Measurements from ENCODE around the gene OR10V1. TPM values are rescaled to one million over a fixed set of nuclear protein-coding genes. Genes with fewer than 3 reads are reported as not detected.

The OR10V1 gene
- total and polyA plus RNA-seq, 4 donors: not detected

GRCh38 chr11:59666969-59667368 lies 46.7 kb downstream of the OR10V1 start:
- DNase-seq (ENCODE audit: low spot score): no peak
- H3K9ac ChIP-seq (ENCODE audit: low read depth in 1 of 2, low read length in 2 of 2): peak overlapping the region in 1 of 2 donors; percentile 90
- H3K4me3 ChIP-seq (ENCODE audit: low read depth in 1 of 3, low read length in 3 of 3): peak overlapping the region in 1 of 3 donors; percentile 76
- no peaks in the 10 kb centered on the region for H3K9me3 ChIP-seq (ENCODE audit: control insufficient read depth in 4 of 4, low read length in 3 of 4)
- peaks cover 0 to 27% (median 17%) of the 10 kb centered on the region in 4 donors for H3K4me1 ChIP-seq (ENCODE audit: control insufficient read depth in 4 of 4, insufficient read depth in 4 of 4, low read length in 3 of 4)
- 13% methylated on average over 1 of the region's 1 CpG for WGBS
- no peaks in the 10 kb centered on the region for H3K27me3 ChIP-seq (ENCODE audit: control insufficient read depth in 4 of 4, insufficient read depth in 4 of 4, low read length in 3 of 4)
- peak; percentile 26 for TF ChIP-seq ATF3 (IDR thresholded peaks at IDR 0.05)
- TF ChIP-seq SP1 (IDR thresholded peaks at IDR 0.05): no peak
- peak in 1 of 2 donors; percentile 7 for TF ChIP-seq RAD21 (IDR thresholded peaks at IDR 0.05)
- TF ChIP-seq MAX (IDR thresholded peaks at IDR 0.05): peak; percentile 25
- peak overlapping the region; percentile 100 for H3K27ac ChIP-seq (ENCODE audit: low read depth in 1 of 2, low read length in 2 of 2)
- H3K36me3 ChIP-seq (ENCODE audit: control insufficient read depth in 4 of 4, insufficient read depth in 3 of 4, low read depth in 1 of 4, low read length in 3 of 4): peaks cover 8 to 33% (median 31%) of the 10 kb centered on the region in 4 donors

Other genes with a start within 250 kb of the OR10V1 start
- gene OR4D10, start 240.5 kb downstream of the OR10V1 start, total RNA-seq: not detected
- gene OR4D10, start 240.5 kb downstream of the OR10V1 start, polyA plus RNA-seq: not detected
- gene OR4D11, start 210.3 kb downstream of the OR10V1 start, total RNA-seq: not detected
- gene OR4D11, start 210.3 kb downstream of the OR10V1 start, polyA plus RNA-seq: not detected
- gene OR4D9, start 202.3 kb downstream of the OR10V1 start, total RNA-seq: not detected
- gene OR4D9, start 202.3 kb downstream of the OR10V1 start, polyA plus RNA-seq: not detected
- 10 to 100 TPM; 25.3 to 92.5 TPM for gene OSBP, start 98.1 kb downstream of the OR10V1 start, total RNA-seq
- 10 to 100 TPM; 16.5 to 47.8 TPM for gene OSBP, start 98.1 kb downstream of the OR10V1 start, polyA plus RNA-seq
- 10 to 100 TPM in 1 of 2 donors, 1 to 10 TPM in 1; 4.9 to 14.4 TPM for gene PATL1, start 44.8 kb downstream of the OR10V1 start, total RNA-seq
- gene PATL1, start 44.8 kb downstream of the OR10V1 start, polyA plus RNA-seq: 10 to 100 TPM; 10.4 to 14.7 TPM
- 1 to 10 TPM; 7.0 to 8.5 TPM for gene STX3, start 41.5 kb upstream of the OR10V1 start, total RNA-seq
- gene STX3, start 41.5 kb upstream of the OR10V1 start, polyA plus RNA-seq: 1 to 10 TPM; 3.3 to 4.7 TPM
- 10 to 100 TPM; 24.9 to 33.5 TPM for gene MRPL16, start 96.9 kb upstream of the OR10V1 start, total RNA-seq
- gene MRPL16, start 96.9 kb upstream of the OR10V1 start, polyA plus RNA-seq: 10 to 100 TPM; 45.7 to 54.9 TPM
- not detected for gene CBLIF, start 131.7 kb upstream of the OR10V1 start, total RNA-seq
- not detected for gene CBLIF, start 131.7 kb upstream of the OR10V1 start, polyA plus RNA-seq
- gene TCN1, start 152.6 kb upstream of the OR10V1 start, total RNA-seq: 1 to 10 TPM in 1 of 2 donors, under 1 TPM in 1; 0.08 to 4.7 TPM
- under 1 TPM in 1 of 2 donors, not detected in 1; 0.17 TPM for gene TCN1, start 152.6 kb upstream of the OR10V1 start, polyA plus RNA-seq
- gene OOSP3, start 164.9 kb upstream of the OR10V1 start, total RNA-seq: not detected
- not detected for gene OOSP3, start 164.9 kb upstream of the OR10V1 start, polyA plus RNA-seq
- not detected for gene OOSP1, start 224.6 kb upstream of the OR10V1 start, total RNA-seq
- gene OOSP1, start 224.6 kb upstream of the OR10V1 start, polyA plus RNA-seq: not detected